ENCODE data around the gene BBIP1.
"Not testable (repeated sequence)": the region's sequence is repeated elsewhere in the genome, so short reads cannot be mapped to it uniquely, and the experiment has no call there.

The BBIP1 gene

DNA sequence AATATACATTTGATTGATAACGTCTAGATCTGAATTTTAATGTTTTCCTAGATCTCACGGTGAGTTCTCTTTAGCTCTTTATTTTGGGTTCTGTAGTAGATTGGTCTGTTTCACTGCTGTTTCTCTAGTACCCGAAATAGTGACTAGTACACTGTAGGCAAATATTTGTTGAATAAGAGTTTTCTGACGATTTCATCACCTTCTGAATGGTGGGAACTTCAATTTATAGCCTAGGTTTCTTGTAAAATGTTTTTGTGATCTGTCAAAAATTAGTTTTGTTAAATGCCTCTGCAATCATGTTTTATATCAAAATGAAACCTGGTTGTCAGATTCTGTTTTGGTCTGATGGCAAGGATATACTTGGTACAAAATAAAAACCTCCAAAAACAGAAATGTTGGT, 37.1 kb downstream of the BBIP1 start:
- DNase-seq: no peak

DNA sequence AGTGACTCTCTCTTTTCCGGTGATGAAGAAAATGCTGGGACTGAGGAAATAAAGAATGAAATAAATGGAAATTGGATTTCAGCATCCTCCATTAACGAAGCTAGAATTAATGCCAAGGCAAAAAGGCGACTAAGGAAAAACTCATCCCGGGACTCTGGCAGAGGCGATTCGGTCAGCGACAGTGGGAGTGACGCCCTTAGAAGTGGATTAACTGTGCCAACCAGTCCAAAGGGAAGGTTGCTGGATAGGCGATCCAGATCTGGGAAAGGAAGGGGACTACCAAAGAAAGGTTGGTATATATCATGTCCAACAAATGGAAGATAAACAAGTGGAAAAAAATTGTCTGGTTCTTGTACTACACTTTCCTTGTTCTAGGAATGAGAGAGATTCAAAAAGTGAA, 37.7 kb downstream of the BBIP1 start:
- DNase-seq: no peak

DNA sequence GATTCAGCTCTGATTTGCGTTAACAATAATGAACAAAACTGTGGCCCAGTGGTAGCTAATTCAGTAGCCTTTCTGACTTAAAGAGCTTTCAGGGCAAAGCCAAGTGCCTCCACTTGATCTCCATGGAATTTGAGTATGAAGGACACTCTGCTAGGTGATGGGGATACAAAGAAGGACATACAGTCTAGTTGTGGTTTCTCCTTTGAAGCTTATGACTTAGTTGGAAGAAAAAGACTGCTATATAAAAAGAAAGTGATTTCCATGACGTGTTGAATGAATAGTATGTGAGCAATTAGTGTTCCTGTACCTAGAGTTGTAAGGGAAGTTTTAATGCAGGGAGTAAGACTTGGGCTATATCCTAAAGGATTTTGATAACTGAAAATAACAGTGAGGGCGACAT, 39.0 kb downstream of the BBIP1 start:
- DNase-seq: no peak

DNA sequence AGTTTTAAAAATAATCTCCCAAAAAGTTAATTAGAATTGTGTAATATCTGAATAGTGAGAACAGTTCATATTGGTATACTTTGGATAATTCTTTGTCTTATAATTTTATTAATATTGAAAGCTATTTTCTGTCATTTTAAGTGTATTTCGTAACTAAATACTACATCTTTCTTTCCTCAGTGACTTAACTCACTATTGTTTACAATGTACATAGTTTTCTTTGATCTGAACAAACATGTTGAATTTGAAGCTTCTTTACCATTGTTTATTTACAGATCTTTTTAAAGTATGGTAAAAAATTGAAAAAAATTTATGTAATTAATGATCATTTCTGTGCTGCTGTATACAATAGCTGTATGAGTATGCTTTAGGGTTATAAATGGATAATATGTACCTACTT, 42.2 kb downstream of the BBIP1 start:
- no peak for DNase-seq

DNA sequence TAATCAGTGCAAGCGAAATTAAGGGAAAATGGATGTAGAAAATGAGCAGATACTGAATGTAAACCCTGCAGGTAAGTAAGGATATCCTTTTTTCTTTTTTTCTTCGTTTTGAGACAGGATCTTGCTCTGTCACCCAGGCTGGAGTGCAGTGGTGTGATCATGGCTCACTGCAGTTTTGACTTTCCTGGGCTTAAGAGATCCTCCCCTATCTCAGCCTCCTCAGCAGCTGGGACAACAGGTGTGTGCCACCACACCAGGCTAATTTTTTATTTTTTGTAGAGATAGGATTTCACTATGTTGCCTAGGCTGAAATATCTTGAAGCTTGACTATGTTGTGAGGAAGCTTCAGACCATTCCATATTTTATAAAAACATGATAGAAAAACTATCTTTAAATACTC, 43.0 kb downstream of the BBIP1 start:
- DNase-seq: no peak

DNA sequence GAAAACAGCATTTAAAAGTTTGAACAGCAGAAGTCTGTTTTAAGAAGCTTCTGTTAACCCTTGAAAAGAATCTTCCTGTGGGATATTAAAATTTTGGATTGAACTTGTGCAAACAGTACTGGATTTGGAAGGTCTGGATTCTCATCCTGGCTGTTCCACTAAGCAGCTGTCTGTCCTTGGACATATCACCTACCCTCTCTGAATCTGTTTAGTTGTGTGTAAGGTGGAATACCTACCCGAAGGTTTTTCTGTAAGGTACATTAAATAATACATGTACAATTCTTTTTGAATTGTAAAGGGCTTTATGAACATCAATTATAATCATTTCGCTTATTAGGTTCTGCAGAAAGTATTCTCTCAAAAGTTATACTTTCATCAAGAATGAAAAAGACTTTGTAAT, 45.0 kb downstream of the BBIP1 start:
- DNase-seq: no peak

DNA sequence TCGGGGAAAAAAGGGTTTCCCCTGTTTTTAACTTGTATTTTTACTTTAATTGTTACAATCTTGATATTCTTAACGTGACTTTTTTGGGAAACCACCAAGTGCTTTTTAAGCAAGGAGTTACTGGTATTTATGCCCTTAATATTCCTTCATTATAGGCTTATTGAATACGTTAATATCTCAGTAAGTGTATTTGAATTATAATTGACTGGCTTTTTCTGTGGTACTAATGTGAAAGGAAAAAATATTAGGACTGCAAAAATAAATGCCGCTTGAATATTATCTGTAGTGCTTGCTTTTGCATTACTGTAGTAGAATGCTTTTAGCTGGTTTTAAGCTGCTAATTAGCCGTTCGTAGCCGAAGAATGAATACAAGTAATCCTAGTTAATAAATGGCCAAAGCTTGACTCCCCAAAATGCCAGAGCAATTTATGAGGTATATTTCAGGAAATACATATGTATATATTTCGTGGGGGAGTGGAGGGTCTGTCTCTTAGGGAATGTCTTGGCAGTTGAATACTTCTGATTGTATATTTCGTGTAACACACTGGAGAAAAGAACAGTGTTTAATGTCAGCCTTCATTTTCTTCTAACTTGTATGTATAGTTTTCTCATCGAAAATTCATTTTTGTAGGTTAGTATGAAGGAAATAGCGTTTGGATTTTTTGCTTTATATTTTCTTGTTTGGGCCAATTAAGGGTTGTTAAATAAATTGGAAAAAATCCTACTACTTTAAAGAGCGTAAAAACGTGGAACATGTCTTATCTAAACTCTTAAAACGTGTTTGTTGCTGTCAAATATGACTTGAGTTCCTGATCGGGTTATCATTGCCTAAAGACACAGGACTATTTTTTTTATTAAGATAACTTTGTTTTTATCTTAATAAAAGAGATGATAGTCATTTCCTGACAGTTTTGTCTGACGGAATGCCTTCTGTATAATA, 45.7 kb downstream of the BBIP1 start:
- DNase-seq: peak; percentile 43

DNA sequence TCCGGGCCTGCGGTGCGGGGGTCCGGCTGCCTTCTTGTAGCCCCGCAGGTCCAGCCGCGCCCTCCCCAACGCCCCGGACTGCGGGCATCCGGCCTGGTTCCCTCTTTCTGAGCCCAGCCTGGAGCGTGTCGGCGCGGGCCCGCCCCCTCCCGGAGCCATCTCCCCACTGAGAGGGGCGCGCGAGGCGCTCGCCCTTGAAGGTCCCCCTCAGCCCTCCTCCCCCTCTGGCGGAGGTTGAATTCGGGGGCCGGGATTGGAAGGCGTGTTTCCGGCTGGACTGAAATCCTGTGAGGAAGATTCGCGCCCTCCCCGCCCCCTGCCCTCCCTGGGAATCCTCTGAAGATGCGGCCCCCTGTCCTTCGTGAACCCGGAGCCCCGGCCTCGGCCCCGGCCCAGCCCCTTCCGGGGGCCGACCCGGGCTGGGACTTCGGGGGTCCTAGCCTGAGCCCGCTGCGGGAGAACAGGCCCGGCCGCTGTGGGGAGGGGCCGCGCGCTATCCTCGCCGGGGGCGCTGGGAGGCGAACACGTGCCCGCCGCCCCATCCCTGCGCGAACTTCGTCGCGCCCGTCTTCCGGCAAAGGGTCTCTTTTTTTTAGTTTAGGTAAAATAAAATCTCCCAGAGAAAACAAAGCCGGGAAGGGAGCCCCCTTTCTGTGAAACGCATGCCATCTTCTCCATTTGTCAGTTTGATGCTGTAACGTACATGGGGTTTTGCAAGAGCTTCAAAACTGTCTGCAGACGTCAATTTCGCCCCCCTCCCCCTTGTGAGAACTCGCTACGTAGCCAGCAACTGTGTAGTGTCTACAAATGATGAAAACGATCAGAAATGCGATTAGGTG, 46.6 kb downstream of the BBIP1 start:
- DNase-seq: peak; percentile 94

DNA sequence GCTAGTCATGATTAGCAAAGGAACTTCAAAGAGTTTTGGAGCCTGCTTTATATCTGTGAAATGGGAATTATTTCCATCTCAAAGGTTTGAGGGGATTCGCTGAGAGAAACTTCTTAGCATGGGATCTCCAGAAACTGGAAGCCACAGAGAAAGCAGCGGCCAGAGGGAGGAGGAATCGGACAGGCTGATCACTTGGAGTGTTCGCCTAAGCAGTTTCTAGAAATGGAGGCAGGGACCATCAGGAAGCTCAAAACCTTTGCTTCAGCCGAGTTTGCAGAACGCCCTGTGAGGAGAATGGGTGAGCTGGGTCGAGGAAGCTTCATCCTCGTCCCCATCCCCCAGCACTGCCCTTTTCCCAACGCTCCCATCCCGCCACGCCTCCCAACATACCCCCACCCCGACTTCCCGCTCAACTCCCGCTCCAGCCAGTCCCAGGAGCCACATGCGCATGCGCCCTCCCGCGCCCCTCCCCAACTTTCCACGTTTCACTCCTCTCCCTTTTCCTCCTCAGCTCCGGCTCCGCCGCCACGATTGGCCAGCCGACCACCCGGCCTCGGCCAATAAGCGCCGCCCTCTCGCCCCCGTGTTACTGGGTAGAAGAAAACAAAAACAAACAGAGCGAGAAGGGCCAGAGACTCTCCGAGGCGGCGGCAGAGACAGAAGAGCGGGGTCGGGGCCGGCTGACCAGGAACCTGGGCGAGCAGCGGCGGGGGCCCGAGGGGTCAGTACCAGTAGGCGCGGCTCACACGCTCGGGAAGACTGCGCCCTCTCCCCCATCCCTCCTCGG, 47.5 kb downstream of the BBIP1 start, which contains the start of gene PDCD4:
Gene PDCD4 (plus strand): TSS at position 631 of the 787 bp plus-strand sequence. CDS start 4,100 bp downstream, outside the sequence.
- DNase-seq: peak; percentile 98

DNA sequence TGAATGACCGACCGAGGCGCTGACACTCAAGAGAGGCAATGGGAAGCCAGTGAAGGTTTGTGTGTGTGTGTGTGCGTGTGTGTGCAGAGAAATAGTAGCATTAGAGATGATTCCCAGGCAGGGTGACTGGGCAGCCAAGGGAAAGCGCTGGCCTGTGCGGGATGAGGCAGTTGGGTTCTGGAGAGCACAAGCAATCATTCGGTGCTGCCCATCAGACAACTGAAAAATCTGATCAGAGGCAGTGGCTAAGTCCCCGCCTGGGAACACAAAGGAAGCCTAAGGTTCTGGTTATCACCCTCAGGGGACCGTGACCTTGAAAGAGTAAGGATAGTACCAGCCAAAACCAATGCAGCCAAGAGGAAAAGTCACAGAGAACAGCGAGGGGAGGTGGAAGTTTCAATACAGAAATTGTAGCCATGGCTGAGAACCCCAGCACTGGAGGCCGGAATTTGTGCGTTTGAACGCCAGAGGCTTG, 48.1 kb downstream of the BBIP1 start:
- no peak for DNase-seq

DNA sequence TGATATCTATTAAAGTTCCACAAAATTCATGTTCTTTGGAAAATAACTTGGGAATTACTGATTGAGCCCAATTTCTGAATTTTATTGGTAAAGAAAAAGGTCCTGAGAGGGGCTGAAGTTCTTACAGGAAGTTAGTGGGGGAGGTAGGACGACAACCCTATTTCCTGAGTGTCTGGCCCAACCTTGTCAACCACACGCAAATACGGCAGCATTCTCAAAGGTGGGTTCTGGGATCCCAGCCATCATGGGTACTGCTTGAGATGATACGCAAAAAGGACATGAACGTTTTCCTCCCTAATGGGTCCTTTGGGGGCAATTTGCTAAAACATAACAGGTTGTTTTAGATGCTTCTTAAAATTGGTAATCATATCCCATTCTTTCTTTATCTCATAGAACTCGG, 50.0 kb downstream of the BBIP1 start:
- DNase-seq: no peak

DNA sequence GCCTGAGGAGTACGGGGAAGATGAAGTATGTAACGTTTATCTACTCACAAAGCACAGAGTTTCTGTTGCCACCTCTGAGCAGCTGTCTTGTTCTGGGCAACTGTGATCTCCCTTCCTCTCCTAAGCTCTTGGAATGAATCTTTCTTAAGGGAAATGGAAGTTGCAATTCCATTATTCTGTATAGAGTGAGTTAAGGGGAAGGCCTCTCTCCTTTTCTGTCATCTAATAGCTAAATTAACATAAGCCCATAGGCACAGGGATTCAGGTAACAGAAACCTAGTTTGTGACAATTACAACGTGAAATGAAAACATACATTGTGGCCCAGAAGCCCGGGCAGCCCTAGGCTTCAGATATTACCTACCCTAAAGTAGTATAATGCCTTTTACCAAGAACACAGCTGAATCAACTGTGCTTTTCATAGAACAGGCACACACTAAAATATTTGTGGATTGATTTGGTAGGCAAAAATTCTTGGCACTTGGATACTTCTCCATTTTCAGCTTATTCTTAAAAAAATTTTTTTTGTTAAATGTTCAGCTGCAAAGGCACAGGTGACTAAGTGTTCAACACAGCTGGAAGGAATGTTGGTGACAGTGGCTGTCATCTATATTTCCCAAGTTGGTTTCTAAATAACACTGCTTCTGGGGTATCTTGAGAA, 51.0 kb downstream of the BBIP1 start:
- DNase-seq: no peak

DNA sequence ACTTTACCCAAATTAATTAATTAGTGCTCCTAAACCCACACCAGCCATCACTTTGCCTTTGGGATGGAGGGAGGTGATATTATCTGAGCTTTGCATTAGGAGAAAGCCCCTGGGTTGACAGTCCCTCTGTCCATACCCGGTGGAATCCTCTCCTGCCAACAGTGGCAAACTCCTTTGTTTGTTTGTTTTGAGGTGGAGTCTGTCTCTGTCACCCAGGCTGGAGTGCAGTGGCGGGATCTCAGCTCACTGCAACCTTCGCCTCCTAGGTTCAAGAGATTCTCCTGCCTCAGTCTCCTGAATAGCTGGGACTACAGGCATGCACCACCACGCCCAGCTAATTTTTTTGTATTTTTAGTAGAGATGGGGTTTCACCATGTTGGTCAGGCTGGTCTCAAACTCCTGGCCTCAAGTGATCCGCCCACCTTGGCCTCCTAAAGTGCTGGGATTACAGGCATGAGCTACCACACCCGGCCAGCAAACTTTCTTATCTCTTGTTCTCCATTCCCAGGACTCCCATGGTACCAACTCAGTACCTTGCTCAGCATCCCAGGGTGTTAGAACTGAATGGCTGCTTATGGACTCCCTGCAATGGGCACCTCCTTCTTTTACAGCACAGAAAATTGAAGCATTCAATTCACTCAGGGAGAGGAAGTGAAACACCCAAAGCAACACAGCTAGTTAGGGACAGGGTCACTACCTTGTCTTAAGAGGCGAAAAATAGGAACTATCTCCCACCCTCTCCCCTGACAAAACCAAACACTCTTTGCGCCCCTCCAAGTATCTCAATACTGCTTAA, 51.8 kb downstream of the BBIP1 start:
- DNase-seq: not testable (repeated sequence)

DNA sequence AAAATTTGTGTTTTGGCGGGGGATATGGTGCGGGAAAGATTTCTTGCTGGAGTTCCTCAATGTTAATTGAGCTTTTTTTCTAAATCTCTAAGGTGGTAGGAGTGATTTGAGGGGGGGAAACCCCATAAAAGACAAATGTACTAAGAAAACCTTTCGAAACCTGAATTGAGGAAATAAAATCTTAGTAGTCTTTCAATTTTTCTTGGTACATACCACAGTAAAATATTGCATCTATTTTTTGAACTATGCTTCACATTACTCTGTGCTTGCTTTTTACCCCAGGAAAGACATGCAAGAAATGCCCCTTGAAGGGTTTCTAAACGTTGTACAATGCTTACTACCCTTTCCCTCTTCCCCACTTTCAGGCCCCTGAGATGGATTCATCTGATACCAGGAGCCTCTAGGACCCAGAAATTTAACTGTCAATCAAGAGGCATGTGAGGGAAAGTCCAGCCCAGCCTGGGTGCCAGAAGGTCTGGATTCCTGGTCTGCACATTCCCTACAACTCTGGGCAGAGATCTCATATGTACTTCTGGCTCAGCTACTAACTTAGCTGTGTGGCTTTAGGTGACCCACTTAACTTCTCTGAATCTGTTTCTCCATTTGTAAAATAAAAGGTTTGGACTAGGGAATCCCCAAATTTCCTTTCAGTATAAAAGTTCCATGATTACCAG, 53.0 kb downstream of the BBIP1 start:
- DNase-seq: no peak

DNA sequence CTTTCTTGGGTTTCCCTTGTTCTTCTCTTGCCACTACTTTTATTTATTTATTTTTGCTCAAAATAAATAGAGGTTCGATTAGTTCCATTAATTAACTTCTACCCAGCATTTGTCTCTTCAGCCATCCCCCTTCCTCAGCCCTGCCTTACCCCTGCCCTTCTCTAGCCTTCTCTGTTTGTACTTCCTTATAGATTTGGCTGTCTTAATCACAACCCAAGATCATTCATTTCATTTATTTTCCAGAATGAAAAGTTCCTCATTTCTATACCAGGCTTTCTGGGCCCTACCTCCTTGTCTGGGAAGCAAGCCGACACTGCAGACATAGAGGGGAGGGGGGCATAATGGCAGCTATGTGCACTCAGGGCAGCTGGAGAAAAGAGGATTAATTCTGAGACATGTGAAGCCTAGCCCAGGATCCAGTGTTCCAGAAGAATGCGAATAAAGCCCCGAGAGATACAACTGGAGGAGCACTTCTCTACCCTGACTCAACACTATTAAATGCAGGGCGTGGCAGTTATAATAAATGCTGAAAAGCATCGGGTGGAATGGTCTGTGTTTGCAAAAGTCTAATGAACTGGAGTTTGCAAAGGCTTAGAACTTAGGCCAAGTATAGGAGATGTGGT, 53.7 kb downstream of the BBIP1 start:
- DNase-seq: peak; percentile 63

DNA sequence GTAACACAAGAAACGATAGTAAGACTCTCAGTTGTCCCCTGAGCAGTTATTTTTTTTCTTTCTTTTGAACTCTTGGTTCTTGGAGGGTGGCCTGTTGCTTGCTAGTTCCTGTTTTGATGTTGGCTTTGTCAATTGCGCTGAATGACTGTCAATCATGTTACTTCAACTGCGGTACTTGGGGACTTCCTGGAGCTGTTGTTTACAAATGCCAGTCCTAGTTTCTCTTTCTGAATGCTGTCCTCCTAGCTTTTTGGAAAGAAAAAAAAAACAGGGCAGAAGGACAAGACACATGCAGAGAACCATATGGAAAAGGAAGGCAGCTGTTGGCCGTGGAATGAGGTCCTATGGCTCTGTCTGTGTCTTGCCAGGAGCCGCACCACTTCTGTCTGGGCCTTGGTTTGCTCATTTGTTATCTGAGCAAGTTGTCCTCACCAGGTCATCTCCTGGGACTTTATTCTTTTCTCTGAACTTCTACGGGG, 54.3 kb downstream of the BBIP1 start:
- peak; percentile 87 for DNase-seq

DNA sequence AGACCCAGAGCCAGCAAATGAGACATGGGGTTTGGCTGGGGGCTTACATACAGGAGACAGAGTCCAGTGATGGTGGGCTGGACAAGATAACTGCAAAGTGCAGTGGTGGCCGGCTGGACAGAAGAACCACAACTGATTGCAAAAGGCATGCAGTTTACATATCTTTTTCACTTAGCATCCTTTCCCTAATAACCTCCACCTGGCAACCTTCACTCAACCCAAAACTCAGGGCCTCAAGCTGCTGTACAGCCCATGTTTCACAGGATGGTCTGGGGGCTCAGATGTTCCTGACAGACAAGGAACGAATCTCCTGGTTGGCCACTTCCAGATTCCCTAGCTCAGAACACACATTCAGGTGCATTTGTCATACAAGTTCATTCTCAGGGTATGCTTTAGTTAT, 55.0 kb downstream of the BBIP1 start:
- DNase-seq: no peak

DNA sequence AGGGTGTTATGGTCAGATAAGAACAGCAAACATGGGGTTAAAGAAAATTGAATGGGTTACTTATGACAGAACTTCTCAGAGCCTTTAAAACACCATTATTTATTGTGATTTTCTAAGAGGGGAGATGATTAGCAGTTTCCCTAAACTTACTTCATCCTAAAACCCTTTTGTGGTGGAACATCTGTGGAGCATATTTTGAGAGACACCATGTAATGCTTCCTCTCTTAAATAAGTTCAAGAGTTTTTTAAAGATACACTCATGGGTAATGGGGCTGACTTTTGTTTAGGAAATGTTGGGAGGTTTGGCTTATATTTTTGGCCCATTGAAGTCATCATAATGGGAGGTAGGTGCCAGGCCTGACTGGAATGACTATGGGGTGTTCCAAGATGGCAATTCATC, 55.6 kb downstream of the BBIP1 start:
- no peak for DNase-seq

DNA sequence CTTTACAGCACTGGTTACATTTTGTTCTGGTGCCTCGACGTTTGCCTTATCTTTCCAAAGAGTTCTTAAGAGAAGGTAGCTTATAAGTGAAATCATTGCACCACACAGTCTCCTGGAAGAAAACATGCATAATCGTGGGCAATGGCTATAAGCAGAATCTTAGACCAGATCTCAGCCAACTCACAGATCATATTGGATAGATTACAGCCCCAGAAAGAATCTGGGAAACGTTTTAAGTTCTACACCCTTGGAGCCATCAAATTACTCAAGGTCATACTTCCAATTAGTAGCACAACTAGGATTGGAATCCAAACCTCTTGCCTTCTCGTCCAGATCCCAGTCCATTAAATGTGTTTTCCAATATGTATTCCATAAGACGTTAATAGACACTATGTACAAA, 56.0 kb downstream of the BBIP1 start:
- DNase-seq: no peak
